Retinal pigment epithelial cell (primary cell): ENCODE results near the gene DDIT3.

Experiments used
- DNase-seq: peaks from one replicate; pipeline ENCODE4 v3.0.0-alpha.2; 2010; ENCODE audit warnings: low read depth
- H3K4me3 ChIP-seq: 2 replicates; pipeline ENCODE4 v1.5.1; 2011; ENCODE audit warnings: mild to moderate bottlenecking, low read length, control low read depth, moderate library complexity
- TF ChIP-seq, protein P1 (sequence below): conservative IDR thresholded peaks from 2 replicates; pipeline ENCODE4 v1.5.1; 2011; ENCODE audit warnings: low read depth, low read length, control low read depth, inconsistent platforms

DDIT3 gene

GRCh38 chr12:57479376-57480115 lies 40.8 kb downstream of the DDIT3 start, which contains the start of gene ARHGAP9:
ARHGAP9 (minus strand) TSS chr12:57479866; CDS start chr12:57479406, 460 bp downstream.
- TF ChIP-seq, protein P1, sequence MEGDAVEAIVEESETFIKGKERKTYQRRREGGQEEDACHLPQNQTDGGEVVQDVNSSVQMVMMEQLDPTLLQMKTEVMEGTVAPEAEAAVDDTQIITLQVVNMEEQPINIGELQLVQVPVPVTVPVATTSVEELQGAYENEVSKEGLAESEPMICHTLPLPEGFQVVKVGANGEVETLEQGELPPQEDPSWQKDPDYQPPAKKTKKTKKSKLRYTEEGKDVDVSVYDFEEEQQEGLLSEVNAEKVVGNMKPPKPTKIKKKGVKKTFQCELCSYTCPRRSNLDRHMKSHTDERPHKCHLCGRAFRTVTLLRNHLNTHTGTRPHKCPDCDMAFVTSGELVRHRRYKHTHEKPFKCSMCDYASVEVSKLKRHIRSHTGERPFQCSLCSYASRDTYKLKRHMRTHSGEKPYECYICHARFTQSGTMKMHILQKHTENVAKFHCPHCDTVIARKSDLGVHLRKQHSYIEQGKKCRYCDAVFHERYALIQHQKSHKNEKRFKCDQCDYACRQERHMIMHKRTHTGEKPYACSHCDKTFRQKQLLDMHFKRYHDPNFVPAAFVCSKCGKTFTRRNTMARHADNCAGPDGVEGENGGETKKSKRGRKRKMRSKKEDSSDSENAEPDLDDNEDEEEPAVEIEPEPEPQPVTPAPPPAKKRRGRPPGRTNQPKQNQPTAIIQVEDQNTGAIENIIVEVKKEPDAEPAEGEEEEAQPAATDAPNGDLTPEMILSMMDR, result no peak
- DNase-seq, result no peak
- no peak within 1 kb of the TSS for H3K4me3 ChIP-seq

GRCh38 chr12:57479043-57479375 lies 41.3 kb downstream of the DDIT3 start:
- TF ChIP-seq, protein P1, result no peak
- no peak for DNase-seq
- H3K4me3 ChIP-seq, result no peak overlapping the region

DNA sequence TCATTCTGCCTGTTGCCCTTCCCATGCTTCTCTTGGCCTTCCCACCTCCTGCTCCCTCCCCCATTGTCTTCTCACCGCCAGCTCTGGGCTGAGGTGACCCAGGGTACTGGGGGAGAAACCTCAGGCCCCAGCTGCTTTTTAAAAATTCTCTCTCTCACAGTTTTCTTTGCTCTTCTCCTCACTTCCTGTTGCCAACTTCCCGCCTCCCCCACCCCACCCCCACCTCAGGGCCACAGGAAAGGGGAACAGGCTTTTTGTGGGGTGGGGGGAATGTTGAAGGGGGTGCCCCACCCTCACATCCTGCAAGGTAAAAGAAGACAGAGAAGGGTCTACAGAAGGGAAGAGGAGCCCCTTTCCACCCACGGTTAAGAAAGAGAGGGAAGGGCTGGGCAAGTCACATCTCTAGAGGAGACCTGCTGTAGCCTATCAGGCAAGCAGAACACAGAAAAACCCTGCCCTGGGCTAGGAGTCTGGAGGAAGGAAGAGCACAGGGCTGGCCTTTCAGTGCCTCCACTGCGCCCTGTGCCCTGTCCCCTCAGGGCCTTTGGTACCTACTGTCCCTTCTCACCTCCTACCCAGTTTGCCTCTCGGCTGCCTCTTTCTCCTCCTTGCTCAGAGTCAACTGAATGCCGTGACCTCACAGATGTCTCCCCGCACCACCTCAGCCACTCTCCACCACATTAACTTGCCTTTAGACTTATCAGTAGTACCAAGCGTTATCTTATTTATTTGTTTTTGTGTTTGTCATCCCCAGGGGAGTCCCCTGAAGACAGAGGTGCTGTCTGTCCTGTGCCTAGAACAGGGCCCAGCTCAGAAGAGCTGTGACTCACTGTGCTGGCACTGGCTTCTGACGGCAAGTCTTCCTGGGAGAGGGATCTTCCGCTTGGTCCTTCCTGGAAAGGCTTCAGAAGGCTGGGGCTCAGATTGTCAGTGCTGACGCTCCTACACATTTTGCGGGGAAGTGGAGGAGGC lies 42.3 kb downstream of the DDIT3 start:
- TF ChIP-seq, protein P1, result no peak
- no peak for DNase-seq
- no peak overlapping the region for H3K4me3 ChIP-seq

DNA sequence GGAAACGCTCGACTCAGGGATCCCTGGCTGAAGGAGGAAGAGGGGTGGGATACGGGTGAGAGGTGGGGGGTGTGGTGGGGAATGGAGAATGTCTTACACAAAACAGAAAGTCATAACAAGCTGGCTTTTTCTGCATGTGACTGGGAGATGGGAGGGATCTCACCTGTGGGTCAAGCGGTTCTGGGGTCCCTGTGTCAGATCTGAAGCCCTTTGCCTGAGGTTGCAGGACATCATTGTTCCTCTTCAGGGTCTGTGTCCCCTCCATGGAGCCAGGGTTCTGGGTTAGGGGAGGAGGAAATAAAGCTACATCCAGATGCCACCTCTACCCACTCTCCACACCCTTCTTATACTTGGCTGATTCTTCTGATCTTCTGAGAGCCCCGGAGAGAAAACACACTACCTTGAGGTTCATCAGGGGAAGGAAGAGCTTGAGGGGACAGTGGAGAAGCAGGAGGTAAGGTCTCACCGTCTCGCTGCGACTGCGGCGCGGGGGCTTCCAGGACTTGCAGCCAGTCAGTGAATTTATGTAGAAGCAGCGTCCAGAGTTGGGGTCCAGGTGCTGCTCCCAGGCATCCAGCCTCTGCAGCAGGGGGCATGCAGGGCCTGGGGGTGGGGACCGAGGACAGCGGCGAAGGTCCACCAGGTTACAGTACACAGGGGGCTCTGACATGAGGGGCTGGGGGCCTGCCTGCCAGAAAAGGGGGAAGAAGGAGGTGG lies 43.2 kb downstream of the DDIT3 start:
- H3K4me3 ChIP-seq, result no peak overlapping the region
- TF ChIP-seq, protein P1, result no peak
- DNase-seq, result no peak

- H3K4me3 ChIP-seq, result peak overlapping the region; percentile 25
These were observed 43.9 kb downstream of the DDIT3 start for GRCh38 chr12:57476162-57476992.

More at GRCh38 chr12:57476162-57476992, 43.9 kb downstream of the DDIT3 start:
- no peak for DNase-seq
- TF ChIP-seq, protein P1, result peak; percentile 40
